PC-3 (cell line): ENCODE data around the gene GOLGA1. TPM values are rescaled to one million over a fixed set of nuclear protein-coding genes. Genes with fewer than 3 reads are reported as not detected.

Source experiments
- ATAC-seq: fragments of 200-7000 bp; cut with Tn5 transposase; 2 replicates; pipeline ENCODE4 v1.9.1; 2020; ENCODE audit warnings: mild to moderate bottlenecking, moderate library complexity
- BruUV-seq: library from RNA; stranded (reverse); fragments of 400-500 nt; replicated peaks from 2 replicates; lab custom pipeline; 2021; lab: Mats Ljungman, UMichigan
- CTCF ChIA-PET: fragments of 300-600 bp; sonication (Branson Sonifier 250); formaldehyde crosslinking; loops from one replicate; lab custom pipeline; 2022; ENCODE audit warnings: antibody characterized with exemption; lab: Charles Lee
- POLR2A ChIA-PET: fragments of 300-600 bp; sonication (Branson Sonifier 250); formaldehyde crosslinking; loops from one replicate; lab custom pipeline; 2022; ENCODE audit warnings: antibody characterized with exemption; ENCODE audit not compliant: unreplicated experiment; lab: Charles Lee
- DNase-seq: peaks from one replicate; pipeline ENCODE4 v3.0.0-alpha.2; 2015
- H2AFZ ChIP-seq: fragments of 300-600 bp; sonication (generic); 2 replicates; pipeline ENCODE4 v1.6.0; 2016; ENCODE audit warnings: antibody characterized with exemption, low read length
- H3F3A ChIP-seq: fragments of 300-600 bp; sonication (generic); one replicate; pipeline ENCODE4 v1.6.0; 2017; ENCODE audit warnings: antibody characterized with exemption, low read length, control low read depth, mild to moderate bottlenecking; ENCODE audit not compliant: unreplicated experiment
- H3K27ac ChIP-seq: fragments of 300-600 bp; sonication (generic); 2 replicates; pipeline ENCODE4 v1.5.1; 2016; ENCODE audit warnings: mild to moderate bottlenecking, low read length
- H3K27me3 ChIP-seq: fragments of 300-600 bp; sonication (generic); 2 replicates; pipeline ENCODE4 v1.6.1; 2016; ENCODE audit warnings: low read length, mixed read lengths
- H3K36me3 ChIP-seq: fragments of 300-600 bp; sonication (generic); 2 replicates; pipeline ENCODE4 v1.6.1; 2016; ENCODE audit warnings: low read depth, mixed run types, low read length, mixed read lengths
- H3K4me1 ChIP-seq: fragments of 300-600 bp; sonication (generic); 2 replicates; pipeline ENCODE4 v1.5.1; 2016; ENCODE audit warnings: low read length; ENCODE audit not compliant: insufficient read depth
- H3K4me2 ChIP-seq: fragments of 300-600 bp; sonication (generic); 2 replicates; pipeline ENCODE4 v1.6.0; 2016; ENCODE audit warnings: low read length
- H3K4me3 ChIP-seq: fragments of 300-600 bp; sonication (generic); 2 replicates; pipeline ENCODE4 v1.5.1; 2016; ENCODE audit warnings: mild to moderate bottlenecking, low read length, mixed read lengths
- H3K79me2 ChIP-seq: fragments of 300-600 bp; sonication (generic); 2 replicates; pipeline ENCODE4 v1.6.1; 2017; ENCODE audit warnings: low read length, mixed read lengths
- H3K9ac ChIP-seq: fragments of 300-600 bp; sonication (generic); 2 replicates; pipeline ENCODE4 v1.6.0; 2016; ENCODE audit warnings: mild to moderate bottlenecking, low read length
- H3K9me2 ChIP-seq: fragments of 300-600 bp; sonication (generic); replicated peaks from 2 replicates; pipeline ENCODE4 v1.6.1; 2016; ENCODE audit warnings: mixed run types, low read length, mixed read lengths
- H3K9me3 ChIP-seq: fragments of 300-600 bp; sonication (generic); 2 replicates; pipeline ENCODE4 v1.6.1; 2016; ENCODE audit warnings: low read length, mixed read lengths
- H4K20me1 ChIP-seq: fragments of 300-600 bp; sonication (generic); 2 replicates; pipeline ENCODE4 v1.6.1; 2016; ENCODE audit warnings: low read length, mixed read lengths
- CTCF ChIP-seq: fragments of 300-600 bp; sonication (generic); conservative IDR thresholded peaks from 2 replicates; pipeline ENCODE4 v1.5.1; 2017; ENCODE audit warnings: antibody characterized with exemption, low read depth, mild to moderate bottlenecking, low read length
- EZH2 ChIP-seq: fragments of 300-600 bp; sonication (generic); IDR thresholded peaks from one replicate; pipeline ENCODE4 v1.6.1; 2017; ENCODE audit warnings: antibody characterized with exemption, mild to moderate bottlenecking, low read length; ENCODE audit not compliant: unreplicated experiment
- EZH2phosphoT487 ChIP-seq: fragments of 300-600 bp; sonication (generic); IDR thresholded peaks from 2 replicates; pipeline ENCODE4 v1.6.1; 2018; ENCODE audit warnings: mild to moderate bottlenecking, antibody characterized with exemption, low read length, borderline replicate concordance
- intact Hi-C: fragments of 100-400 bp; cut with micrococcal nuclease; formaldehyde crosslinking; loops from 2 replicates; pipeline ENCODE4 v1.9.0; 2023
- total RNA-seq: library from RNA; depleted of rRNA; stranded (reverse); fragments of >200 nt; gene quantifications from 2 replicates; pipeline ENCODE4 v1.2.3, GENCODE V29; 2014

GOLGA1 gene
- total RNA-seq, 1 experiment from 2014 or later: 8.6 TPM

GRCh38 chr9:124844291-124844690, 96.6 kb downstream of the GOLGA1 start:
- ChIA-PET POLR2A (no interaction called here), CTCF (no interaction called here)
- no peaks in the 10 kb centered on the region for H3K9me2 ChIP-seq
- no peaks in the 10 kb centered on the region for H3K27me3 ChIP-seq
- no peaks in the 10 kb centered on the region for H3K79me2 ChIP-seq
- no peaks in the 10 kb centered on the region for H3K36me3 ChIP-seq
- no peaks in the 10 kb centered on the region for H3K9me3 ChIP-seq
- no peak overlapping the region for H3K4me3 ChIP-seq
- intact Hi-C loops: no loop called here
- no peak overlapping the region for H3K9ac ChIP-seq
- no TSS peak for BruUV-seq
- H3F3A ChIP-seq: no peaks in the 10 kb centered on the region
- H3K4me2 ChIP-seq: no peak overlapping the region
- ATAC-seq: no peak
- no peak for DNase-seq
- H3K4me1 ChIP-seq: no peaks in the 10 kb centered on the region
- no peak overlapping the region for H2AFZ ChIP-seq
- H3K27ac ChIP-seq: no peak overlapping the region
- TF ChIP-seq EZH2phosphoT487: no peak
- no peak for TF ChIP-seq CTCF
- no peak for TF ChIP-seq EZH2
- H4K20me1 ChIP-seq: no peaks in the 10 kb centered on the region

DNA sequence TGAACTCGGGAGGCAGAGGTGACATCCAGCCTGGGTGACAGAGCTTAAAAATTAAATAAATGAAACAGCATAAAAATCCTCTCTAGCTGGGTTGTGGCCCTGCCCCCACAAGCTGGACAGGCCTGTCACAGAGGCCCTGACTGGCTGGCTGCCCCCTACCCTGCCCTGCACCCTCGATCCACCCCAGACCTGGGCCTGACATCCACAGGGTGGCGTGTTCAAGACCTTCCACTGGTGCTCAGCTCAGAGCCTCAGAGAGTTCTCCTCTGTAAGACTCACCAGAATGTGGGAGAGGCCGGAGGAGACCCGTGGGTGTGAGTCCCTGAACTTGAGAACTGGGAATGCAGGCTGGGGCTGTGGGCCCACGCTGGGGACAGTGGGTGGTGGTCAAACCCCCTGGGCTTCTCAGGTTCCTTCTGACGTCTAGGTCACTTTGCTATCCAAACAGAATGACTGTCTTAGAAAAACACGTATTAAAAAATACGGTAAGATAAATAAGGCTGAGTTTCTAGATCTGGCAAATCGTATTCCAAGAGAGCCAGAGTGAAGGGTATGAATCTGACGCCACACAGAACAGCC, 97.3 kb downstream of the GOLGA1 start:
- no peaks in the 10 kb centered on the region for H3K9me3 ChIP-seq
- DNase-seq (no peak), ATAC-seq (no peak)
- H3K4me3 ChIP-seq: no peak overlapping the region
- TF ChIP-seq EZH2phosphoT487: no peak
- TF ChIP-seq EZH2: no peak
- no peak for TF ChIP-seq CTCF
- H3K4me2 ChIP-seq: no peak overlapping the region
- H3K27ac ChIP-seq: no peak overlapping the region
- H3K4me1 ChIP-seq: no peaks in the 10 kb centered on the region
- CTCF ChIA-PET: no interaction called here
- H3F3A ChIP-seq: no peaks in the 10 kb centered on the region
- no peaks in the 10 kb centered on the region for H3K79me2 ChIP-seq
- no peak overlapping the region for H3K9ac ChIP-seq
- H3K9me2 ChIP-seq: no peaks in the 10 kb centered on the region
- no TSS peak for BruUV-seq
- intact Hi-C loops: no loop called here
- POLR2A ChIA-PET: no interaction called here
- no peaks in the 10 kb centered on the region for H3K36me3 ChIP-seq
- H3K27me3 ChIP-seq: no peaks in the 10 kb centered on the region
- no peaks in the 10 kb centered on the region for H4K20me1 ChIP-seq
- no peak overlapping the region for H2AFZ ChIP-seq

- TF ChIP-seq EZH2phosphoT487 (no peak), CTCF (no peak), EZH2 (no peak)
- no peak overlapping the region for H2AFZ ChIP-seq
- H3K27ac ChIP-seq: no peak overlapping the region
- H3F3A ChIP-seq: no peaks in the 10 kb centered on the region
- ATAC-seq (no peak), DNase-seq (no peak)
- no peaks in the 10 kb centered on the region for H3K9me2 ChIP-seq
- no peaks in the 10 kb centered on the region for H3K79me2 ChIP-seq
- H3K9me3 ChIP-seq: no peaks in the 10 kb centered on the region
- no peak overlapping the region for H3K4me2 ChIP-seq
- POLR2A ChIA-PET: interaction anchor here (0.7 kb wide), 1 partner anchor 21 kb away, joined by 6 read pairs; no protein-coding TSS in a partner anchor
- H3K36me3 ChIP-seq: no peaks in the 10 kb centered on the region
- H3K4me3 ChIP-seq: no peak overlapping the region
- no peaks in the 10 kb centered on the region for H4K20me1 ChIP-seq
- H3K27me3 ChIP-seq: no peaks in the 10 kb centered on the region
- CTCF ChIA-PET: no interaction called here
- BruUV-seq: no TSS peak
- H3K9ac ChIP-seq: no peak overlapping the region
- no peaks in the 10 kb centered on the region for H3K4me1 ChIP-seq
- intact Hi-C loops: no loop called here
These were observed 99.6 kb downstream of the GOLGA1 start for GRCh38 chr9:124841075-124841821.
